NCI-H510A (cell line): ENCODE results near the gene COL4A2.

Source experiments
- DNase-seq: peaks from one replicate; lab custom pipeline; 2025; lab: John Stamatoyannopoulos, UW

Gene COL4A2

GRCh38 chr13:110455941-110456340, 148.9 kb downstream of the COL4A2 start:
- peak; percentile 88 for DNase-seq

GRCh38 chr13:110456550-110456949, 149.5 kb downstream of the COL4A2 start:
- no peak for DNase-seq

DNA sequence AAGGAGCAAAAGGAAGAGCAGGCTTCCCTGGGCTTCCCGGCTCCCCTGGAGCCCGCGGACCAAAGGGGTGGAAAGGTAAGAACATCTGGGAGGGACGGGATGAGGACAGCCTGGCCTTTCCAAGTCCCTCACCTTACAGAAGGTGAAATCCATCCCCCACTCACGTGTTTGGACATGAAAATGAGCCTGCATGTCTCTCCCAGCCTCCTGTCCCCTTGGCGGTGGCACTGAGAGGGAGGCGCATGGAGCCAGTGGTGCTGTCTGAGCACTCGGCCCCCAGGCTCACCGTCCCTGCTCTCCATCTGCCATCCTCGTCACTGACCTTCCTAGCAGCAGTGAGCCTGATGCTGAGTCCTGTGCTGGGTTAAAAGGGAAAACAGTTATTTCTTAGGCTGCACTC, 150.3 kb downstream of the COL4A2 start:
- DNase-seq = no peak

GRCh38 chr13:110458017-110458416, 150.9 kb downstream of the COL4A2 start:
- no peak for DNase-seq

DNA sequence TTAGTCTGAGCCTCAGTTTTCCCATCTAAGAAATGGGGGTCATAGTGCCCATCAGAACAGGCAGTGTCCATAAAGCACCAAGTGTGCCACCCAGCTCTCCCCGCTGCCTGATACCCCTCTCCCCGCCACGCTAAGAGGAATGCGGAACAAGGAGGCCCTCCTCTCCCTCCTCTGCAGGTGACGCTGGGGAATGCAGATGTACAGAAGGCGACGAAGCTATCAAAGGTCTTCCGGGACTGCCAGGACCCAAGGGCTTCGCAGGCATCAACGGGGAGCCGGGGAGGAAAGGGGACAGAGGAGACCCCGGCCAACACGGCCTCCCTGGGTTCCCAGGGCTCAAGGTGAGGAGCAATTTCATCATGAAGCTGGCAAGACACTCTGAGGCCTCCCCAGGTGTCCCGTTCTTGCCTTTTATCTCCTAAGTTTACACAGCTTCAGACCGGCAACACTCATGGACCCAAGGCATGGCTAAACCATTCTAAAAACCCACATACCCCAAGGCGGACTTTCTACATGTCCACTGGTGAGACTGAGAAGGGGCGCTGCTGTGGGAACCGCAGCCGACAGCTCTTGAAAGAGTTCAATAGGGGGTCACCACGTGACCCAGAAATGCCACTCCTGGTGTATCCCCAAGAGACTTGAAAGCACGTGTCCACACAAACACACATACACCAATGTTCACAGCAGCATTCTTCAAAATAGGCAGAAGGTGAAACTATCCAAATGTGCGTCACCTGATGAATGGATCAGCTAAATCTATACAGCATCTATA, 151.7 kb downstream of the COL4A2 start:
- no peak for DNase-seq

- no peak for DNase-seq
Measured at GRCh38 chr13:110462091-110462490, 155.0 kb downstream of the COL4A2 start.

- no peak for DNase-seq
Measured at GRCh38 chr13:110463156-110463555, 156.1 kb downstream of the COL4A2 start.

- DNase-seq = no peak
Measured at GRCh38 chr13:110463871-110464510, 156.9 kb downstream of the COL4A2 start.

DNA sequence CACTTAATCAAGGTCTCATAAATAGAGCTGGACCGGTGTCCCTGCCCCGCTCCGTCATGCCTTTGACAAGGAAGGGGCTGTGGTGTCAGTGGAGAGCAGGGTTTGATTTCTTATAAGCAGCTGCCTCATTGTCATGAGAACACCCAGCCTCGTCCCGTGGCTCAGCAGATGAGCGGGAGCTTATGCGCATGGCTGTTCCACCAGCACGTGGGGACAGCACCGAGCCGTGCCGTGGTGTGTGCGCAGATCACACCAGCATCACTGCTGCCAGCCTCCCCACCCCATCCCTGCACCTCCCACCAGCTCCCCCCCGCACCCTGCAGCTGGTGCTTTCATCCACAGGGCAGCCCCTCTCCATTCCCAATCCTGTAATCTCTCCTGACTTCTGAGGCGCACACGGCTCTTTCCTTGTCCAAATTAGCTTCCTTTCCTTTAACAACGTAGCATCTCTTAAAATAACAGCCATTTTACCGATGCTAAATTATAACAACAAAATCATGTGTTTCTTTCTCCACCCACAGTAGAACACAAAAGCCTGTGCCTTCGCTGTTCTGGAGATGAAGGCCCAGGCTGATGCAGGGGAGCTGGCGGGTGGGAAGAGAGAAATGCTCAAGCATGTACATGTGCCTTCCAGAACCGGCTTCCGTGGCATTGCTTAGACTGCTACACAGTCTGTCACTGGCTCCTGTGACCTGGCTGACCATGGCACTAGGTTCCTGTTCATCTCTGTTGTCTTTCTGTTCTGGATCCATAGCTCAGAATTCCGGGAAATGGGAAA, 157.7 kb downstream of the COL4A2 start:
- no peak for DNase-seq

DNA sequence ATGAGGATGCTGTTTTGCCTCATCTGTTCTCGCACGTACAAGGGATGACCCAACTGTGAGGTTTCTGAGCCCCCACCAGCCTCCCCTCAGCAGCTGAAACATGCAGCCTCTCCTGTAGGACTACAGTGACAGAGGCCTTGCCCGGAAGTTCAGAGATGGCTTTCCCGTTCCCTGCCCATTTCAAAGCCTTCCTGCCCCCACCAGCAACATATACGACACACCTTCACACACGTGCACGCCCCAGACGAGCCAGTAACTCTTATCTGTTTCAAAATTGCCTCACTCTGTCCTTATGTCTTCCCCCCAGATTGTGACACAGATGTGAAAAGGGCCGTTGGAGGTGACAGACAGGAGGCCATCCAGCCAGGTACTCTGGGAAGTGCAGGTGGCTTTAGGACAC, 158.6 kb downstream of the COL4A2 start:
- DNase-seq = no peak

- no peak for DNase-seq
Measured at GRCh38 chr13:110466266-110466915, 159.3 kb downstream of the COL4A2 start.

DNA sequence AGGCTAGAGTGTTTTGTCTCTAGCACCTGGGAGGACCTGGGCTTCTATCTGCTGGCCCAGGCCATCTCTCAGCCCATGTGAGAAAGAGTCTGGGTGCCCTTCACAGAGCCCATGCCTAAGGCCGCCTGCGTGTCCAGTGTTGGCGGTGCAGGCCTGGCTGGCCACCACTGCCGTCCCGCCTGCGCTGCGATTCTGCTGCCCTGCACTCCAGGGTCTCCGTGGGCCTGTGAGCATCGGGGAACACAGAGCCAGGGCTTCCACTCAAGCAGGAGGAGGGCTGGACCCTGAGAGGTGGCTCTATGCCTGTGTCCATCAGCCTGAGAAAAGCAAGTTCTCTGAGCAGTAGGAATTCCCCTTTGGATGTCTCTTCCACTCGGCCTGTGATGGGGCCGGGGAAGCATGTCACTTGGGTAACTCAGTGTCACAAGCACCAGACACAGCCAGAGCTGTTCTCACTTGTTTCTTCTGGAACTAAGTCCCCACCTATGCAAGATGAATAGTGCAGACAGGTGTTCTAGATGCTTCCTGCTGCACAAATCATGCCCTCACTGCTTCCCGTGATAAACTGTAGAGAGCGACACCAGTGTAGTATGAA, 160.5 kb downstream of the COL4A2 start:
- no peak for DNase-seq

GRCh38 chr13:110468986-110469495, 162.0 kb downstream of the COL4A2 start:
- no peak for DNase-seq

- no peak for DNase-seq
Measured at GRCh38 chr13:110469597-110469996, 162.5 kb downstream of the COL4A2 start.

DNA sequence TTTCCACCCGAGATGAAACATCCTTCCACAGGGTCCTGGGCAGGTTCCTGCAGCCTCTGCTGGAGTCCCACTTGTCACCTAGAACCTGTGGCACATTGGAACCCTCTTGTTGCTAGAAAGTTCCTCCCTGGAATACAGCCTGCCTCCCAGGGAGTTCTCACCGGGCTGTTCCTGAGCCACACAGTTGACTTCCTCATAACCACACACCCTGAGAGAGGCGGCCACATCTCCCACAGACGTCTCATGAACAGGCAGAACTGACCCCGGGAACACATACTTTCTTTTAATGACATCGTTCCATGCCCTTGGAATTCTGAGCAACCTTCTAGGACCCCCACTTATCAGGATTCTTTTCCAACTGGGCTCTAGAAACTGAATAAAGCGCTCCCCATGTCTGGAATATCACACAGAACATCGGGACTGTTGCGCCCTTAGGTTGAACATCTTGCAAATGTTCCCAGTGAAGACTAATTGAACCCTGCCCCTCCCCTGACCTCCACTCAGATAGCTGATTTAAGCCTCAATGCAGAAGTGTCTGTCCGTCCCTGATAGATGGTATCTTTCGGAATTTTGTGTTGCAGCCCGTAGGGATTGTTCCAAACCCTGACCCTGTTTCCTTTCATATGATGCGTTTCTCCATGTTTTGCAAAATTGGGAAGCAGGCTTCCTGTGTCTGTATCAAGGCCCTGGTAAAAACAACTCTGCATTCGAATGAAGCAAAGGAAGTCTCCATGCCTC, 163.4 kb downstream of the COL4A2 start:
- no peak for DNase-seq

DNA sequence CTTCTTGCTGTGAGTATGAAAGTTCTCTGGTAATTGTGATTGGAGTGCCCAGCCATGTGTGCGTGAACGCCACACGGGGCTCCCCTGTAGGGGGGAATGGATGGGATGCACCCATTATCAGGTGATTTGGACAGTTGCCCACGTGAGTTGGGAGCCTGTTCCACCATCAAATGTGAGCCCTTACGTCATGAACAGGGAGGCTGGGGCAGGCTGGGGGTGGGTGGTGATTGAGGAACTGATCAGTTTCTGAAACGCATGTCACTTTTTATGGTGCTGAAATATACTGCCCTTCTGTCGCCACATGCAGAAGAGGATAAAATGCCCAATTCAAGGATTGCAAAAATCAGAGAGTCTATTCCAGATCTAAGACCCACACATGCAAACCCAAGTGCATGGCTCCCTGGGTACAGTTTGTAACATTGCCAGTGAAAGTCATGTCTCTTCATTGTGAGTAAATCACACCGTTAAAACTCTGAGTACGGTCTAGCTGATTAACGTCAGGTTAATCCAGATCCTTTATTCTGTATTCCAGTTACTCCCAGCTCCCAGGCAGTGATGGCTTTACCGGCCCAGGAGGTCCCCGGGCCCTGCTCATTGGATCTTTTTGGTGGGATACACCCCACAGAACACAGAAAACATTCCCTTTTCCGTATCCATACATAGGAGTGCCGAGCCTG, 164.2 kb downstream of the COL4A2 start:
- DNase-seq = no peak

DNA sequence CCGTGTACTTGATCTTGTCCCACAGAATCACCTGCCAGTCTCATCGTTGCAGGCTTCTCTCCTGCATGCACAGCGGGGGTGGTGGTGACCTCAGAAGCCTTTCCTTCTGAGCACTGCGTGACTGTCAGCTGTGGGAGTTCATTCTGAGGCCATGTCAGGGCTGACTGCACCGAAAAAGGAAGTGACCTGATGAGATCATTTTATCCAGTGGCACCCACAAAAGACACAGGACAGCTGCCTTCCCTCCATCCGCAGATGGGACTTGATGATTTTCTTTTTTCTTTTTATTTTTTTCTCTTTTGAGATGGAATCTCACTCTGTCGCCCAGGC, 164.7 kb downstream of the COL4A2 start:
- DNase-seq = no peak

DNA sequence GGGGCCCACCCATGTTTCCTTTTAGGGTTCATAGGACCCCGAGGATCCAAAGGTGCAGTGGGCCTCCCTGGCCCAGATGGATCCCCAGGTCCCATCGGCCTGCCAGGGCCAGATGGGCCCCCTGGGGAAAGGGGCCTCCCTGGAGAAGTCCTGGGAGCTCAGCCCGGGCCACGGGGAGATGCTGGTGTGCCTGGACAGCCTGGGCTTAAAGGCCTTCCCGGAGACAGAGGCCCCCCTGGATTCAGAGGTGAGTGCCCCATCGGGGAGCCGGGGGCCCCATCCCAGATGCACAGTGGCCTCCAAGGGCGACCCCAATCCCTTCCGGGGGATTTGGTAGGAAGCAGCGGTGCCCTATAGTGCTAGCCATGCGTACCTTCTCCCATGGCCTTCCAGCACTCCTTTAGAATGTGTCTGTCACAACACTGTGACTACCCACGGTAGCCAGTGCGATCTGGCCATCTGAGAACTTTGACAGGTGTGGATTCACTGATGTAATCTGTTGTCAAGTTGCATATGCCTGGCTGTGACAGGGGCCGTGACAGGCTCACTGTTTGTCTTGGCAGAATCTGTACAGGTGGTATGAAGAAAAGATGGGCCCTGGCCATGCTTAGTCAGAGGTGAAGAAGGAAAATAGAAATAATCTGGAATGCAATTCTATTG, 165.9 kb downstream of the COL4A2 start:
- DNase-seq = no peak

DNA sequence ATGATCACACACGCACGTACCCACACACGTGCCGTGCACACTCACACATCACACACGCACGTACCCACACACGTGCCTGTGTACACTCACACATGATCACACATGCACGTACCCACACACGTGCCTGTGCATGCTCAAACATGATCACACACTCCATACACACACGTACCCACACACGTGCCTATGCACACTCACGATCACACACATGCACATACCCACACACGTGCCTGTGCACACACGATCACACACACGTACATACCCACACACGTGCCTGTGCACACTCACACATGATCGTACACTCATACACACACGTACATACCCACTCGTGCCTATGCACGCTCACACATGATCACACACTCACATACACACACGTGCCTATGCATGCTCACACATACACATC, 167.6 kb downstream of the COL4A2 start:
- DNase-seq = no peak

- peak; percentile 29 for DNase-seq
Measured at GRCh38 chr13:110475117-110475516, 168.0 kb downstream of the COL4A2 start.
